Transverse colon (tissue), 4 donors: Measurements from ENCODE around the gene RAB11FIP5. TPM values are rescaled to one million over a fixed set of nuclear protein-coding genes. Genes with fewer than 3 reads are reported as not detected.

Experiments
- DNase-seq: peaks from one replicate; pipeline ENCODE4 v3.0.0-alpha.2; 2019
- H3K27ac ChIP-seq, 4 donors: fragments of 200-600 bp; sonication (generic); 2 replicates each; pipeline ENCODE4 v1.5.1; 2016 to 2018; ENCODE audit warnings: inconsistent platforms in 4 of 4
- H3K27me3 ChIP-seq: fragments of 200-600 bp; sonication (generic); 2 replicates; pipeline ENCODE4 v1.5.1; 2017; ENCODE audit warnings: inconsistent platforms
- H3K36me3 ChIP-seq, 4 donors: fragments of 200-600 bp; sonication (generic); 2 replicates each; pipeline ENCODE4 v1.5.1; 2017 to 2019; ENCODE audit warnings: inconsistent platforms in 4 of 4
- H3K4me1 ChIP-seq, 4 donors: fragments of 200-600 bp; sonication (generic); 2 replicates each; pipeline ENCODE4 v1.5.1; 2017 to 2020; ENCODE audit warnings: inconsistent platforms in 4 of 4
- H3K4me3 ChIP-seq, 4 donors: fragments of 200-600 bp; sonication (generic); 1 replicate in 1 of 4; 2 replicates in 3 of 4; pipeline versions ENCODE4 v1.5.1 to v1.6.1; 2017 to 2019; ENCODE audit warnings: inconsistent platforms in 4 of 4
- H3K9me3 ChIP-seq, 2 donors: fragments of 200-600 bp; sonication (generic); 2 replicates each; pipeline ENCODE4 v1.5.1; 2017 to 2019; ENCODE audit warnings: inconsistent platforms in 2 of 2
- CTCF ChIP-seq, 5 experiments: fragments of 200-600 bp in 3 of 5; fragments of 450-650 bp in 2 of 5; sonication (generic) in 3 of 5; IDR thresholded peaks; 1 replicate in 2 of 5; 2 replicates in 3 of 5; pipeline ENCODE4 v1.5.1; 2016 to 2017; ENCODE audit warnings: antibody characterized with exemption in 5 of 5, inconsistent platforms in 3 of 5, mild to moderate bottlenecking in 2 of 5, moderate library complexity in 1 of 5
- EP300 ChIP-seq: sonication (generic); formaldehyde crosslinking; IDR thresholded peaks from one replicate; pipeline ENCODE4 v1.6.1; 2017; ENCODE audit warnings: antibody characterized with exemption, low read depth
- POLR2A ChIP-seq: fragments of 450-650 bp; IDR thresholded peaks from one replicate; pipeline ENCODE4 v1.6.1; 2016; ENCODE audit warnings: antibody characterized with exemption, mild to moderate bottlenecking, moderate library complexity
- POLR2AphosphoS5 ChIP-seq, 3 donors: sonication (generic); formaldehyde crosslinking; IDR thresholded peaks; one replicate each; pipeline ENCODE4 v1.6.1; 2016; ENCODE audit warnings: antibody characterized with exemption in 3 of 3
- WGBS, 2 donors: methylation state at CpG; one replicate each; pipeline ENCODE4 v1.1.5; 2018; ENCODE audit warnings: low coverage in 1 of 2; 5-methylcytosine and 5-hydroxymethylcytosine counted together
- in situ Hi-C, 4 donors: fragments of 200-750 bp; cut with MboI; loops; one replicate each; pipeline versions ENCODE4 v1.15.0 to v1.15.1; 2017; ENCODE audit warnings: low sequenced_read_pairs in 3 of 4, low pct_ligation_motif_present in 1 of 4, low pct_unique_long_range_greater_than_20kb in 1 of 4
- intact Hi-C: fragments of 100-400 bp; cut with DNase I; formaldehyde crosslinking; loops from one replicate; pipeline ENCODE4 v1.15.1; 2023; ENCODE audit warnings: low total_unique reads
- total RNA-seq, 4 donors: library from RNA; depleted of rRNA; stranded (reverse); fragments of >200 nt; gene quantifications; one replicate each; pipeline ENCODE4 v1.1.0, GENCODE V29; 2016

Gene RAB11FIP5
- total RNA-seq, 4 donors from 2014 or later, result 22.7 to 31.0 (median 26.9) TPM

GRCh38 chr2:73075477-73076373 lies 37.0 kb downstream of the RAB11FIP5 start:
- in situ Hi-C loops, result no loop called here
- Histone ChIP-seq H3K27ac (peak overlapping the region in 1 of 4 donors; percentile 21), H3K4me3 (no peak overlapping the region), H3K27me3 (no peaks in the 10 kb centered on the region), H3K4me1 (peaks cover 3 to 10% (median 7%) of the 10 kb centered on the region in 4 donors), H3K9me3 (no peaks in the 10 kb centered on the region), H3K36me3 (no peaks in the 10 kb centered on the region)
- intact Hi-C loops, result no loop called here
- 79% methylated on average over 23 of the region's 23 CpGs; no CpG with 5 or more reads in 1 of the 2 donors for WGBS, 2 donors
- no peak for DNase-seq
- TF ChIP-seq CTCF (IDR thresholded peaks at IDR 0.05) (no peak), POLR2A (no peak), EP300 (no peak), POLR2AphosphoS5 (IDR thresholded peaks at IDR 0.05) (no peak)

- intact Hi-C loops, result loop anchor here (5.0 kb wide), 1 partner anchor 103 kb away; no protein-coding TSS in a partner anchor
- WGBS, 2 donors, result 91 to 100% methylated on average over 1 to 13 of the region's 13 CpGs
- in situ Hi-C loops, result no loop called here
Measured at GRCh38 chr2:73074110-73075069, 38.4 kb downstream of the RAB11FIP5 start.

DNA sequence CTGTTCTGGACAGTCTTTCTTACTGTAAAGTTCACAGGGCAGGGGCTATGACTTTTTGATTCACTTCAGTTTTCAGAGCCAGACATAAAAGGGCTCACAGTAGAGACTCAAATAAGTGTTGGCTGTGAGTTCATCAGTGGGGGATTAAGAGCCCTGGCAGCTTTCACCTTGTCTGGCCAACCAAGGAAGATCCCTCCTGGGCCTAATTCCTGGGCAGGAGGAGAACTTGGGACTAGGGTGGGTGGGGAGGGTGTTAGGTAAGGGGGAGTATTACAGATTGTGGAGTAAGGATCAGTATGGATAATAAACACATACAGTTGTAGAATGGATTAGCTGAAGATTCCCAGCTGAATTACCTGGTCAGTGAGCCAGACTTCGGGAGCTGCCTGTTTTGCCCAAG lies 40.3 kb downstream of the RAB11FIP5 start:
- TF ChIP-seq EP300 (no peak), CTCF (IDR thresholded peaks at IDR 0.05) (no peak), POLR2A (no peak), POLR2AphosphoS5 (IDR thresholded peaks at IDR 0.05) (no peak)
- in situ Hi-C loops, result no loop called here
- Histone ChIP-seq H3K4me1 (peaks cover 12 to 26% (median 20%) of the 10 kb centered on the region in 4 donors), H3K36me3 (no peaks in the 10 kb centered on the region), H3K27me3 (no peaks in the 10 kb centered on the region), H3K27ac (peak overlapping the region; percentile 94 to 97 (median 96)), H3K4me3 (peak overlapping the region in 2 of 4 donors; percentile 70 to 94), H3K9me3 (no peaks in the 10 kb centered on the region)
- 56 to 88% methylated on average over 1 of the region's 1 CpG for WGBS, 2 donors
- no peak for DNase-seq
- intact Hi-C loops, result loop anchor here (5.0 kb wide), 1 partner anchor 105 kb away; no protein-coding TSS in a partner anchor

More at GRCh38 chr2:73074110-73075069, 38.4 kb downstream of the RAB11FIP5 start:
- Histone ChIP-seq H3K27ac (no peak overlapping the region), H3K27me3 (no peaks in the 10 kb centered on the region), H3K4me1 (peaks cover 12 to 19% (median 14%) of the 10 kb centered on the region in 4 donors), H3K36me3 (no peaks in the 10 kb centered on the region), H3K4me3 (no peak overlapping the region), H3K9me3 (no peaks in the 10 kb centered on the region)
- TF ChIP-seq POLR2A, result no peak
- DNase-seq, result no peak

DNA sequence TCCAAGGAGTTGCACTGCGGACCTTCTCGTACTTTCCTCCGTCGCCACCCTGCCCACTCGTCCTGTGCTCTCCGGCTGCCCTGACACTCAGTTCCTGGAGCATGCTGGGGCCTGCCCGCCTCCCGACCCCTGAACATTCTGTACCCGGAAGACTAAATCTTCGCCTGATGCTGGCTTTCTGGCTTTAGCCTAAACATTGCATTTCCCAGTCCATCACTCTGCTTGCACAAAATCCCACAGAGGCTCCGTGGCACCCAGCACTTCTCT lies 40.7 kb downstream of the RAB11FIP5 start:
- TF ChIP-seq CTCF (IDR thresholded peaks at IDR 0.05) (no peak), POLR2AphosphoS5 (IDR thresholded peaks at IDR 0.05) (no peak), EP300 (no peak), POLR2A (no peak)
- peak; percentile 43 for DNase-seq
- peak overlapping the region; percentile 94 to 97 (median 96) for H3K27ac ChIP-seq
- H3K4me1 ChIP-seq, result peaks cover 12 to 26% (median 20%) of the 10 kb centered on the region in 4 donors
- H3K36me3 ChIP-seq, result no peaks in the 10 kb centered on the region
- H3K27me3 ChIP-seq, result no peaks in the 10 kb centered on the region
- no peaks in the 10 kb centered on the region for H3K9me3 ChIP-seq
- peak overlapping the region; percentile 70 to 94 (median 80) for H3K4me3 ChIP-seq
- 0 to 5% methylated on average over 1 to 11 of the region's 11 CpGs for WGBS, 2 donors
- intact Hi-C loops, result loop anchor here (5.0 kb wide), 1 partner anchor 105 kb away; no protein-coding TSS in a partner anchor
- in situ Hi-C loops, result no loop called here
